ENCODE measurements around the gene C2orf76. TPM values are rescaled to one million over a fixed set of nuclear protein-coding genes. Genes with fewer than 3 reads are reported as not detected.

C2orf76 gene
- total RNA-seq, 1 donor from 2014 or later: 7.5 TPM

GRCh38 chr2:119264781-119265692 lies 101.6 kb downstream of the C2orf76 start:
- peak; percentile 28 for DNase-seq (ENCODE audit: low read depth)

GRCh38 chr2:119263656-119264055 lies 103.0 kb downstream of the C2orf76 start:
- no peak for DNase-seq (ENCODE audit: low read depth)

- DNase-seq (ENCODE audit: low read depth): no peak
Observed at GRCh38 chr2:119263025-119263424, 103.6 kb downstream of the C2orf76 start.

- DNase-seq (ENCODE audit: low read depth): no peak
Observed at GRCh38 chr2:119261493-119262225, 105.0 kb downstream of the C2orf76 start.

- DNase-seq (ENCODE audit: low read depth): peak; percentile 43
Observed at GRCh38 chr2:119260646-119261492, 105.8 kb downstream of the C2orf76 start.

- DNase-seq (ENCODE audit: low read depth): peak; percentile 15
Observed at GRCh38 chr2:119259296-119259860, 107.3 kb downstream of the C2orf76 start.

- no peak for DNase-seq (ENCODE audit: low read depth)
Observed at GRCh38 chr2:119257198-119257597, 109.4 kb downstream of the C2orf76 start.

- no peak for DNase-seq (ENCODE audit: low read depth)
Observed at GRCh38 chr2:119256582-119256921, 110.1 kb downstream of the C2orf76 start.

GRCh38 chr2:119255760-119256581 lies 110.7 kb downstream of the C2orf76 start:
- DNase-seq (ENCODE audit: low read depth): peak; percentile 92

GRCh38 chr2:119254601-119255080 lies 112.0 kb downstream of the C2orf76 start:
- no peak for DNase-seq (ENCODE audit: low read depth)

- DNase-seq (ENCODE audit: low read depth): no peak
Observed at GRCh38 chr2:119253760-119254600, 112.7 kb downstream of the C2orf76 start.

- DNase-seq (ENCODE audit: low read depth): peak; percentile 88
Observed at GRCh38 chr2:119253114-119253702, 113.4 kb downstream of the C2orf76 start.

Other genes starting within 250 kb of the C2orf76 start
- not detected in 2 replicates for gene C1QL2, start 208.1 kb downstream of the C2orf76 start, total RNA-seq
- gene STEAP3, start 143.0 kb downstream of the C2orf76 start, total RNA-seq: 18.9 and 24.5 TPM in 2 replicates
- 103 and 126 TPM in 2 replicates for gene DBI, start 143 bp upstream of the C2orf76 start, total RNA-seq
- 0.69 and 11.4 TPM in 2 replicates for gene TMEM37, start 65.0 kb upstream of the C2orf76 start, total RNA-seq
- 6.2 TPM in 1 of 2 replicates, not detected in the other for gene SCTR, start 157.6 kb upstream of the C2orf76 start, total RNA-seq
- 2.1 and 22.9 TPM in 2 replicates for gene CFAP221, start 177.6 kb upstream of the C2orf76 start, total RNA-seq